OCI-LY3 (cell line): Measurements from ENCODE around the gene HCFC2.

Experiments used
- H2AFZ ChIP-seq: fragments of 200-600, 300-600 bp; shearing (Covaris generic); 2 replicates; pipeline ENCODE4 v1.6.0; 2014; ENCODE audit warnings: antibody characterized with exemption, low read depth, low read length
- H3K27ac ChIP-seq: fragments of 200-600, 300-600 bp; sonication (generic); 2 replicates; pipeline ENCODE4 v1.5.1; 2014; ENCODE audit warnings: mild to moderate bottlenecking, low read length, moderate library complexity, mixed read lengths
- H3K27me3 ChIP-seq: fragments of 200-600, 300-600 bp; sonication (generic); 2 replicates; pipeline ENCODE4 v1.6.1; 2014; ENCODE audit warnings: low read depth, low read length, mixed read lengths
- H3K36me3 ChIP-seq: fragments of 200-600, 300-600 bp; sonication (generic); replicated peaks from 2 replicates; pipeline ENCODE3; 2014; ENCODE audit warnings: low read depth, low read length, mixed read lengths
- H3K4me1 ChIP-seq: fragments of 300-600, 200-600 bp; sonication (generic); 2 replicates; pipeline ENCODE4 v1.6.1; 2014; ENCODE audit warnings: low read length, mixed read lengths
- H3K4me2 ChIP-seq: fragments of 200-600, 300-600 bp; sonication (generic); 2 replicates; pipeline ENCODE4 v1.6.1; 2014; ENCODE audit warnings: low read length, mixed read lengths
- H3K4me3 ChIP-seq: fragments of 300-600, 200-600 bp; sonication (generic); 2 replicates; pipeline ENCODE4 v1.5.1; 2014; ENCODE audit warnings: antibody characterized with exemption, mild to moderate bottlenecking, low read length, moderate library complexity
- H3K79me2 ChIP-seq: fragments of 300-600, 200-600 bp; shearing (Covaris generic); 2 replicates; pipeline ENCODE4 v1.6.1; 2014; ENCODE audit warnings: mild to moderate bottlenecking, low read length, mixed read lengths
- H3K9ac ChIP-seq: fragments of 300-600, 200-600 bp; shearing (Covaris generic); 2 replicates; pipeline ENCODE4 v1.6.0; 2014; ENCODE audit warnings: mild to moderate bottlenecking, low read length, moderate library complexity
- H3K9me3 ChIP-seq: fragments of 200-600, 300-600 bp; shearing (Covaris generic); 2 replicates; pipeline ENCODE4 v1.6.1; 2014; ENCODE audit warnings: low read length, mixed read lengths; ENCODE audit not compliant: insufficient read depth
- H4K20me1 ChIP-seq: fragments of 200-600, 300-600 bp; sonication (generic); 2 replicates; pipeline ENCODE4 v1.6.1; 2016; ENCODE audit warnings: low read length, mixed read lengths; ENCODE audit not compliant: insufficient read depth
- EZH2phosphoT487 ChIP-seq: fragments of 200-600 bp; shearing (Covaris generic); IDR thresholded peaks from 2 replicates; pipeline ENCODE4 v1.6.1; 2018; ENCODE audit warnings: antibody characterized with exemption, mixed run types, low read depth
- TF ChIP-seq, protein P1 (sequence below): fragments of 200-600, 300-600 bp; sonication (generic); IDR thresholded peaks from 2 replicates; pipeline ENCODE4 v1.5.1; 2014; ENCODE audit warnings: antibody characterized with exemption, low read length, low read depth

The HCFC2 gene

DNA sequence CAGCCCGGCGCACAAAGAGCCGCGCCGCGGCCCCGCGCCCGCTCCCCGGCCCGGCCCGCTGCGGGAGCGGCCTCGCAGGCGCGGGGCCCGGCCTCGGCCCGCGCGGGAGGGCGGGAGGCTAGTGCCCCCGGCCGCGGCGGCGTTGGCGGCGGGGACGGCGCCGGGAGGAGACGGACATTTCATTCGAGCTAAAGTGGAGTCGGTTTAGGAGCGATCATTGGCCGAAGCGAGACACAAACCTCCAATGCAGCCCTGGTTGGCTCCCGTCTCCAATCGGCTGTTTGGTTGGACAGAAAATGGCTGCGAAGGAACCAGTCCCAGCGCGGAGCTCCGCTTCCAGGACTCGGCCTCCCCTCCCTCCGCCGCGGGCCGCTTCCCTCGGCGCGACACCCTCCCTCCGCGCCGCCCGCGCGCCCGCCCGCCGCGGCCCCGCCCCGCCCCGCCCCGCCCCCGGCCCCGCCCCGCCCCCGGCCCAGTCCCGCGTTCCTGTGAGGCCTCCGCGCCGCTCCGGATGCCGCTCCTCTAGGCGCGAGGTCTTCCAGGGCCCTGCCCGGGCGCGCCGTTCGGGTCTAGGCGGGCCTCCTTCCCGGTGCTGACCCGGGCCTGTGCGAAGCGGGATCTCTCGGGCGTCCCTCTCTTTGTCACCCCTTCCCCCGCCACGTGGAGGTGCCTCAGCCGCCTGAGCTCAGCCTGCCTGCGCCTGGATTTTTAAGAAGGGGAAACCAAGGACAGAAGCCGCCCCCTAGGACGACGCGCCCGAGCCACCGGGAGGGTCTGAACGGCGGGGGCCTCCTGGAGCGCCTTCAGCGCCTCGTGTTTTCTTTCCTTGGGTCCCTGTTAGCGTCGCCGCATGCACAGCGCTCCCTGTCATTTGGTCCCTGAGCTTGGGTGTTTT lies 73.8 kb downstream of the HCFC2 start, which contains the start of gene NFYB:
Gene NFYB (minus strand): TSS at position 309 of the 895 bp plus-strand sequence. CDS start 2,757 bp downstream, outside the sequence.
- H3K4me2 ChIP-seq, result peak within 1 kb of the TSS; percentile 90

GRCh38 chr12:104138797-104139152 lies 74.4 kb downstream of the HCFC2 start:
- Histone ChIP-seq H3K9ac (peak overlapping the region; percentile 73), H4K20me1 (0 out of 2 replicates have a peak, but pooled peaks cover 4% of the 10 kb centered on the region), H3K9me3 (no peaks in the 10 kb centered on the region), H3K36me3 (peaks cover 12% of the 10 kb centered on the region), H2AFZ (peak overlapping the region; percentile 77; the same call in 1 of the 2 replicates), H3K4me1 (peaks cover 17% of the 10 kb centered on the region), H3K4me2 (peak overlapping the region; percentile 90), H3K79me2 (peaks cover 32% of the 10 kb centered on the region), H3K4me3 (peak overlapping the region; percentile 82), H3K27ac (no peak overlapping the region), H3K27me3 (no peaks in the 10 kb centered on the region)
- TF ChIP-seq, protein P1, sequence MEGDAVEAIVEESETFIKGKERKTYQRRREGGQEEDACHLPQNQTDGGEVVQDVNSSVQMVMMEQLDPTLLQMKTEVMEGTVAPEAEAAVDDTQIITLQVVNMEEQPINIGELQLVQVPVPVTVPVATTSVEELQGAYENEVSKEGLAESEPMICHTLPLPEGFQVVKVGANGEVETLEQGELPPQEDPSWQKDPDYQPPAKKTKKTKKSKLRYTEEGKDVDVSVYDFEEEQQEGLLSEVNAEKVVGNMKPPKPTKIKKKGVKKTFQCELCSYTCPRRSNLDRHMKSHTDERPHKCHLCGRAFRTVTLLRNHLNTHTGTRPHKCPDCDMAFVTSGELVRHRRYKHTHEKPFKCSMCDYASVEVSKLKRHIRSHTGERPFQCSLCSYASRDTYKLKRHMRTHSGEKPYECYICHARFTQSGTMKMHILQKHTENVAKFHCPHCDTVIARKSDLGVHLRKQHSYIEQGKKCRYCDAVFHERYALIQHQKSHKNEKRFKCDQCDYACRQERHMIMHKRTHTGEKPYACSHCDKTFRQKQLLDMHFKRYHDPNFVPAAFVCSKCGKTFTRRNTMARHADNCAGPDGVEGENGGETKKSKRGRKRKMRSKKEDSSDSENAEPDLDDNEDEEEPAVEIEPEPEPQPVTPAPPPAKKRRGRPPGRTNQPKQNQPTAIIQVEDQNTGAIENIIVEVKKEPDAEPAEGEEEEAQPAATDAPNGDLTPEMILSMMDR, result no peak
- TF ChIP-seq EZH2phosphoT487, result no peak

More for the DNA sequence above, 73.8 kb downstream of the HCFC2 start, which contains the start of gene NFYB:
- TF ChIP-seq EZH2phosphoT487, result no peak
- TF ChIP-seq, protein P1, result no peak
- peaks cover 17% of the 10 kb centered on the region for H3K4me1 ChIP-seq
- peaks cover 32% of the 10 kb centered on the region for H3K79me2 ChIP-seq
- no peaks in the 10 kb centered on the region for H3K27me3 ChIP-seq
- H3K36me3 ChIP-seq, result peaks cover 15% of the 10 kb centered on the region
- peak within 1 kb of the TSS; percentile 87 for H3K4me3 ChIP-seq
- H4K20me1 ChIP-seq, result 0 out of 2 replicates have a peak, but pooled peaks cover 4% of the 10 kb centered on the region
- peak within 1 kb of the TSS; percentile 49 for H3K27ac ChIP-seq
- peak within 1 kb of the TSS; percentile 77; the same call in 1 of the 2 replicates for H2AFZ ChIP-seq
- H3K9me3 ChIP-seq, result no peaks in the 10 kb centered on the region
- H3K9ac ChIP-seq, result peak within 1 kb of the TSS; percentile 89

GRCh38 chr12:104142543-104142942 lies 78.2 kb downstream of the HCFC2 start:
- H3K36me3 ChIP-seq, result no peaks in the 10 kb centered on the region
- no peaks in the 10 kb centered on the region for H3K9me3 ChIP-seq
- peaks cover 7% of the 10 kb centered on the region for H3K4me1 ChIP-seq
- H3K4me3 ChIP-seq, result no peak overlapping the region
- no peak overlapping the region for H3K27ac ChIP-seq
- no peak overlapping the region for H2AFZ ChIP-seq
- no peak overlapping the region for H3K4me2 ChIP-seq
- no peaks in the 10 kb centered on the region for H3K27me3 ChIP-seq
- no peak for TF ChIP-seq EZH2phosphoT487
- TF ChIP-seq, protein P1, result no peak
- H3K79me2 ChIP-seq, result no peaks in the 10 kb centered on the region; the same call in 1 of the 2 replicates
- H4K20me1 ChIP-seq, result no peaks in the 10 kb centered on the region
- H3K9ac ChIP-seq, result no peak overlapping the region

DNA sequence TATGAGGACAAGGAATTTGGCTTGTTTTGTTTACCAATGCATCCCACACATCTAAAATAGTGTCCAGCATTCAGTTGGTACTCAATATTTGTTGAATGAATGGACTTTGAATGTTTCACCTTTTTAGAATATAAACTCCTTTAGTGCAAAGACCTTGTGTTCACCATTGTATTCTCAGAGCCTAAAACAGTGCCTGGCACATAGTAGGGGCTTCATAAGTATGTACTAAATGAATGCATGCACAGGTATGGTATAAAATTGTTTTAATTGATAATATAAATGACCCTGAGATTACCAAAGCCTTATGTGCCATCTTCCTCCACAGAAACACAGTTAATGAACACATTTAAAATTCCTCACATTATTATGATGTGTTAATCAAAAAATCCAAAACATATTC lies 78.7 kb downstream of the HCFC2 start:
- no peak overlapping the region for H2AFZ ChIP-seq
- H3K27me3 ChIP-seq, result no peaks in the 10 kb centered on the region
- H3K4me1 ChIP-seq, result peaks cover 7% of the 10 kb centered on the region
- H3K79me2 ChIP-seq, result no peaks in the 10 kb centered on the region
- no peak overlapping the region for H3K4me3 ChIP-seq
- TF ChIP-seq, protein P1, result no peak
- TF ChIP-seq EZH2phosphoT487, result no peak
- H3K9me3 ChIP-seq, result no peaks in the 10 kb centered on the region
- H3K9ac ChIP-seq, result no peak overlapping the region
- no peak overlapping the region for H3K27ac ChIP-seq
- H3K4me2 ChIP-seq, result no peak overlapping the region
- no peaks in the 10 kb centered on the region for H3K36me3 ChIP-seq
- H4K20me1 ChIP-seq, result no peaks in the 10 kb centered on the region
